Kidney (tissue), 14 donors: ENCODE results near the gene ATG9A. TPM values are rescaled to one million over a fixed set of nuclear protein-coding genes. Genes with fewer than 3 reads are reported as not detected.
A peak's percentile ranks its signal among the peaks of the same experiment; 100 is the strongest.

ENCODE experiments used
- DNase-seq, 5 donors: peaks; one replicate each; pipeline ENCODE4 v3.0.0-alpha.2; 2013 to 2020
- FAIRE-seq: peaks from 2 replicates; lab custom pipeline; 2012; peaks lifted over from hg19 to GRCh38; lab: Jason Lieb, UNC
- H3K27ac ChIP-seq, 2 donors: one replicate each; pipeline ENCODE4 v1.7.0; 2013; ENCODE audit warnings: low read depth in 2 of 2, low read length in 2 of 2, inconsistent platforms in 1 of 2
- H3K27me3 ChIP-seq: one replicate; pipeline ENCODE4 v1.7.1; 2013; ENCODE audit warnings: low read length, inconsistent platforms; ENCODE audit not compliant: control insufficient read depth, insufficient read depth
- H3K36me3 ChIP-seq, 3 donors: one replicate each; pipeline versions ENCODE4 v1.7.0 to v1.7.1; 2013; ENCODE audit warnings: low read length in 3 of 3, control low read depth in 1 of 3, inconsistent platforms in 1 of 3; ENCODE audit not compliant: insufficient read depth in 3 of 3, control insufficient read depth in 2 of 3
- H3K4me1 ChIP-seq, 3 donors: one replicate each; pipeline versions ENCODE4 v1.7.0 to v1.7.1; 2013; ENCODE audit warnings: low read length in 3 of 3, inconsistent platforms in 1 of 3, low read depth in 1 of 3; ENCODE audit not compliant: control insufficient read depth in 2 of 3, insufficient read depth in 2 of 3
- H3K4me3 ChIP-seq, 3 donors: one replicate each; pipeline versions ENCODE4 v1.7.0 to v1.8.1; 2013; ENCODE audit warnings: low read length in 3 of 3, control low read depth in 1 of 3, inconsistent platforms in 1 of 3
- H3K9ac ChIP-seq, 3 donors: one replicate each; pipeline versions ENCODE4 v1.7.0 to v1.7.1; 2013; ENCODE audit warnings: low read length in 3 of 3, control low read depth in 1 of 3, inconsistent platforms in 1 of 3
- H3K9me3 ChIP-seq, 3 donors: one replicate each; pipeline versions ENCODE4 v1.7.0 to v1.7.1; 2013; ENCODE audit warnings: low read length in 3 of 3, control low read depth in 1 of 3, inconsistent platforms in 1 of 3; ENCODE audit not compliant: control insufficient read depth in 2 of 3, insufficient read depth in 1 of 3
- CTCF ChIP-seq: IDR thresholded peaks from 3 replicates; pipeline ENCODE4 v1.5.1; 2012; ENCODE audit warnings: mild to moderate bottlenecking, moderate library complexity, borderline replicate concordance; ENCODE audit not compliant: insufficient read depth; ENCODE audit errors: extremely low read depth
- intact Hi-C: fragments of 100-400 bp; cut with DNase I; formaldehyde crosslinking; loops from one replicate; pipeline ENCODE4 v1.11.1; 2022
- polyA plus RNA-seq: library from polyadenylated mRNA; stranded (reverse); fragments of 350-450 nt; fragmentation: Illumina TruSeq; extraction: RNeasy Lipid Tissue Mini Kit (QIAGEN cat#74804); gene quantifications from one replicate; pipeline ENCODE4 v1.2.3, GENCODE V29; 2014; ENCODE audit warnings: low read depth, low replicate concordance; ENCODE audit not compliant: insufficient read depth
- total RNA-seq: library from RNA; stranded (reverse); fragmentation: NEBNext Ultra II Directional; extraction: Animal tissue kit (Norgen Biotek cat#: 25700); gene quantifications from one replicate; pipeline ENCODE4 v1.2.1, GENCODE V29; 2021
- donor health status: control.
- donor health status: control.
- donor health status: control.
- donor health status: control.
- donor health status: control.
- donor health status: DM: yes; HTN: yes; CAD: no.
- donor health status: Normal renal cell carcinoma (clear cell type).

The ATG9A gene
- total and polyA plus RNA-seq, 2 donors from 2014 or later, result 24.0 to 41.5 TPM

GRCh38 chr2:219269362-219270054 lies 40.1 kb upstream of the ATG9A start:
- FAIRE-seq, result no peak
- DNase-seq, result peak; percentile 57 to 84 (median 64)
- no peak for TF ChIP-seq CTCF
- intact Hi-C loops, result no loop called here
- Histone ChIP-seq H3K9ac (no peak overlapping the region), H3K4me1 (peaks cover 0 to 11% (median 2%) of the 10 kb centered on the region in 3 donors), H3K4me3 (no peak overlapping the region), H3K9me3 (no peaks in the 10 kb centered on the region), H3K36me3 (no peaks in the 10 kb centered on the region), H3K27me3 (no peaks in the 10 kb centered on the region), H3K27ac (peak overlapping the region in 1 of 2 donors; percentile 26)

- H3K9me3 ChIP-seq, result no peaks in the 10 kb centered on the region
- no peak for TF ChIP-seq CTCF
- H3K27ac ChIP-seq, result no peak overlapping the region
- peaks cover 0 to 11% (median 2%) of the 10 kb centered on the region in 3 donors for H3K4me1 ChIP-seq
- no peaks in the 10 kb centered on the region for H3K36me3 ChIP-seq
- peak in 1 of 5 donors; percentile 4 for DNase-seq
- H3K9ac ChIP-seq, result no peak overlapping the region
- no peak overlapping the region for H3K4me3 ChIP-seq
- H3K27me3 ChIP-seq, result no peaks in the 10 kb centered on the region
- FAIRE-seq, result no peak
- intact Hi-C loops, result no loop called here
These were observed 38.9 kb upstream of the ATG9A start for GRCh38 chr2:219268294-219268693.

- Histone ChIP-seq H3K4me3 (no peak overlapping the region), H3K4me1 (peaks cover 0 to 5% (median 2%) of the 10 kb centered on the region in 3 donors), H3K36me3 (no peaks in the 10 kb centered on the region), H3K27ac (no peak overlapping the region), H3K27me3 (no peaks in the 10 kb centered on the region), H3K9me3 (no peaks in the 10 kb centered on the region), H3K9ac (no peak overlapping the region)
- intact Hi-C loops, result no loop called here
- FAIRE-seq (no peak), DNase-seq (no peak)
- TF ChIP-seq CTCF, result no peak
These were observed 37.5 kb upstream of the ATG9A start for GRCh38 chr2:219266886-219267285.
